Renal cortex interstitium (tissue), 11 donors: ENCODE results near the gene RAD51B. TPM values are rescaled to one million over a fixed set of nuclear protein-coding genes. Genes with fewer than 3 reads are reported as not detected.
"Not testable (repeated sequence)": the region's sequence is repeated elsewhere in the genome, so short reads cannot be mapped to it uniquely, and the experiment has no call there.

ENCODE experiments used
- DNase-seq, 11 donors: peaks; one replicate each; pipeline ENCODE4 v3.0.0-alpha.2; 2013; ENCODE audit warnings: low read depth in 9 of 11, low spot score in 4 of 11; ENCODE audit errors: extremely low read depth in 1 of 11
- polyA plus RNA-seq, 3 donors: library from polyadenylated mRNA; unstranded; fragments of 120-200 nt; gene quantifications; one replicate each; pipeline ENCODE4 v1.2.1, GENCODE V29; 2013; ENCODE audit not compliant: insufficient read length in 3 of 3

The RAD51B gene
- polyA plus RNA-seq, 3 donors: 12.5 to 13.0 (median 12.5) TPM

DNA sequence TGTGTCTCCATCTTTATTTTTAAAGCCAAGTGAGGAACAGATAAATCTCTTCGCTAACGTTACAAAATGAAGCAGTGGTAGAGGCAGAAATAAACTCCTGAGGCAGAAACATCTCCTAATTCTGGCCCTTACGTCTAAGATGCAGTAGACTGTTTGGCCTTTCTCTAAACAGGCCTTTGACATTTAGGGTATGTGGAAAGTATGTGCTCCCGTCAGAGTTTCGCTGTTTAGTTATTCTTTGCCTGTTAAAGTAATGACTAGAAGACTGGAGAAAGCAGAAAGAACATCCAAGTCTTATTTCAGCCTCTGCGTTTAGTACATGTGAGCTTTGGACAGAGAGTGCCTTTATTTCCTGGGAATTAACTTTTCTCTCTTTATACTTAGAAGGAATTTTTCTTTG, 216.6 kb downstream of the RAD51B start:
- no peak for DNase-seq

DNA sequence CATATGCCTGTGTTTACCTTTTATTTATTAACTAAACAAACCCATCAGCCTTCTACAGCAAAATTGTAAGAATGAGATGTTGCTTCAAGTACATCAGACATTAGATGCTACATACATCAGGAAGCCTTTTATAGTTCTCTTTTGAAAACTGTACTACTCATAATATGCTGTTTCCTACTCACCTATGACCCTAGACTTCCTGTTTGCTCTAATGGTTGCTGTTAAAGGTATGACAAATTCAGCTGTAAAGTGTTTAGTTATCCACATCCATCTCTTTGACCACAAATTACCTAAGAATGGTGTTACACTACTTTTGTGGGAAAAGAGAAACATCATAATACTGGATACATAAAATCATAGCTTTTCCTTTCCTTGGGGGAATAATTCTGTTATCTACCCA, 220.0 kb downstream of the RAD51B start:
- DNase-seq: no peak

DNA sequence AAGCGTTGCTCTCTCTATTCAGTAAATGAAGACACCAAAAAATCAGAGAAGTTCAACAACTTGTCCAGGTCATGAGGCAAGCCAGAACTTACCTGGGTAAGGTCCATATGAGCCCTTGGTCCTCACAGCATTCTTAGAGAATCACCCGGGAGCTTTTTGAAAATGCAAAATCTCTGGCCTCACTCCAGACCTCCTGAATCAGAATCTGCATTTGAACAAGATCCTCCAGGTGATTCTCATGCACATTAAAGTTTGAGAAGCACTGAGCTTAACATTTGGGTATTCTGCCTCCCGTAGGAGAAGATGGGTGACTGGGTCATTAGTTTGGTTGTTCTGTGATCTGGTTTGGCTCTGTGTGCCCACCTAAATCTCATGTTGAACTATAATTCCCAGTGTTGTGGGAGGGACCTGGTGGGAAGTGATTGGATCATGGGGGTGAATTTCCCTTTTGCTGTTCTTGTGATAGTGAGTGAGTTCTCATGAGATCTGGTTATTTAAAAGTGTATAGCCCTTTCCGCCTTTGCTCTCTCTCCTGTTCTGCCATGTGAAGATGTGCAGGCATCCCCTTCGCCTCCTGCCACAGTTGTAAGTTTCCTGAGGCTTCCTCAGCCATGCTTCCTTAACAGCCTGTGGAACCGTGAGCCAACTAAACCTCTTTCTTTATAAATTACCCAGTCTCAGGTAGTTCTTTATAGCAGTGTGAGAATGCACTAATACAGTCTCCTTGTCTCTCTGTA, 221.2 kb downstream of the RAD51B start:
- DNase-seq: no peak

DNA sequence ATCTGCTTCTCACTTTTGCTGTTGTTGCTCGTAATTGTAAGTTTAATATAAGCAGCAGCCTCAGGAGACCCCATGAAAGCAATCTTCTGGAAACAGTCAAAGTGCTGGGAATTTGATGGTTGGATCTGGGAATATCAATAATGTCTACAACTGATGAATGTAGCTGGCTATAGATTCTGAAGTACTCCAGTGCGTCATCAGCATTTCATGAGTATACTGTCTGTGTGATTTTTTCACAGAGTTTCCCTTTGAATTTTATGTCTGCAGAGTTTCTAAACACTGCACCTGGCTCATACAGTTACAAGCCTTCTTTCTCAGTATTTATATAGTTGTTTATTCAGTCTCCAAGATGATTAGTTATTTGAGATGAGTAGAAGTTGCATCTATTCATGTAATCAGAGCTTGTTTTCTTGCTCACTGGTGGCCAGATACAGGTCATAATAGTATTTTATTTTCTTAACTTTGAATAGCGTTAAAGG, 222.3 kb downstream of the RAD51B start:
- no peak for DNase-seq

DNA sequence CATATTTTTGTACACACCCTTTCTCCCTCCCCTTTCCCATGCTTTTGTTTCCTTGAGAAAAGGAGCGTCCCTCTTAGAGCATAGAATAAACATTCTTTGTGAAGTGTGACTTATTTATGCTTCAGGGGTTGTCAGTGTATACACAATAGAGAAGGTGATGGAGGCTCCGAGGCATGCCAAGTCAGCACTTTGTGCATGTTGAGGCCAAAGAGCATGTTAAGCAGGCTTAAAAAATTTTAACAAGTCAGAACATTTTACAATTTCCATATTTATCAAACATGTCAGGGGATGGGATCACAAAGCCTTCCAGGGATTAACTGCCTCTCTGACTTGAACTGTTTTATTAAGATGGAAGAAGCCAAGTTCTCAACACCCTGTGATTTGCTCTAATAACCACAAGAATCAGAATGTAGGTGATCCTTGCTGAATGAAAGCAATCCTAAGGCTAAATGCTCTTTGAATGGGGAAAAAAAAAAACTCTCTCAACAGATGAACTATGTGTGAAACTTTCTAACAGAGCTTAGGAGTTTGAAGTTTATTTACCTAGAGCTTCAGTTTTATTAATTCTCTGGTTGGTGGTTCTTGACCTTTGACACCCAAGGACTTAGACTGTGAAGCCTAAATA, 223.1 kb downstream of the RAD51B start:
- peak in 4 of 11 donors; percentile 28 to 58 (median 38) for DNase-seq

DNA sequence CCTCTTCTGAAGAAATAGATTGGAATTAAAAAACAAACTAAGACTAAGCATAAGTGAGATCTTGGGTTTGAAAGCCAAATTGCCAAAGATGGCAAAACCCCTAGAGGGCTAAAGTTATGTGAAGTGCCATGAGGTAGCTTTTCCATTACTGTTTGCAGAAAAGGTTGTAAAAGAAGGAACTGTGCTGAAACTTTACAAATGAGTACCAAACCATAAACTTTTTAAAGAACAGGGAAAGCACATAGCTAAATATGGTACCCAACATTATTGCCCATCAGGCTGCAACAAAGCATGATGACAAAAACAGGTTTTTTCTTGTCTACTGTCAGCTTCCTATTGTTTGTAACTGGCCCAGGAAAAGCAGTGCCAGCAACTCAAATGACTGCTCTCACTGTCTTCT, 224.2 kb downstream of the RAD51B start:
- DNase-seq: no peak

DNA sequence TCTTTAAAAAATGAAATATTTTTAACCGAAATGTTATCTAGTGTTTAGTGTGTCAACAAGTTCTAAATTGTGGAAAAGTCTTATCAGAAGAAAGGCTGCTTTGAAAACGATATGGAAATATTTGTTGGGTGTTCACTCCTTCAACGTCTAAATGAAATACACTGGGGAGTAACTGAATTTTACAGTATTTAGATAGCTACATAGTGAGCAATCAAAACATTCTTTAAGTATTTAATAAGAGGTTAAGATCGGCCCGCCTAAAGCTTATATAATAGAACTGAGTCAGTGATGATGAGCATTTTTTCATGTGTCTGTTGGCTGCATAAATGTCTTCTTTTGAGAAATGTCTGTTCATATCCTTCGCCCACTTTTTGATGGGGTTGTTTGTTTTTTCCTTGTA, 228.3 kb downstream of the RAD51B start:
- no peak for DNase-seq

DNA sequence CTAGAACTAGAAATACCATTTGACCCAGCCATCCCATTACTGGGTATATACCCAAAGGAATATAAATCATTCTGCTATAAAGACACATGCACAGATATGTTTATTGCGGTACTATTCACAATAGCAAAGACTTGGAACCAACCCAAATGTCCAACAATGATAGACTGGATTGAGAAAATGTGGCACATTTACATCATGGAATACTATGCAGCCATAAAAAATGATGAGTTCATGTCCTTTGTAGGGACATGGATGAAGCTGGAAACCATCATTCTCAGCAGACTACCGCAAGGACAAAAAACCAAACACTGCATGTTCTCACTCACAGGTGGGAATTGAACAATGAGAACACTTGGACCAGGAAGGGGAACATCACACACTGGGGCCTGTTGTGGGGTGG, 229.2 kb downstream of the RAD51B start:
- not testable (repeated sequence) for DNase-seq

DNA sequence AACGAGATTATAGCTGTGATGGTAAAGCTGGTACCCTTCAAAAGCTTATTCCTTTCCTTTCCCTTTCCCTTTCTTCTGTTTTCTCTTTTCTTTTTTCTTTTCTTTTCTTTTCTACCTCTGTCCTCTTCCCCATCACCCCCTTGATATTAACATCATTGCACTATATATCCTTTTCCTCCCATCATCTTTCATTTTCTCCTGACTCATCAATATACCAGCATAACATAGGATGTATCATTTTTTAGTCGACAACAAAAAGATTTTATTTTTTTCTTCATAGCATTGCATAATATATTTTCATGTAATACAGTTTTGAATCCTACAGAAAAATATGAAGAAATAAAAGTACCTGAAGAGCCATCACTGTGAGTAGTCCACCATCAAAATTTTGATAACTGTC, 230.6 kb downstream of the RAD51B start:
- DNase-seq: no peak

DNA sequence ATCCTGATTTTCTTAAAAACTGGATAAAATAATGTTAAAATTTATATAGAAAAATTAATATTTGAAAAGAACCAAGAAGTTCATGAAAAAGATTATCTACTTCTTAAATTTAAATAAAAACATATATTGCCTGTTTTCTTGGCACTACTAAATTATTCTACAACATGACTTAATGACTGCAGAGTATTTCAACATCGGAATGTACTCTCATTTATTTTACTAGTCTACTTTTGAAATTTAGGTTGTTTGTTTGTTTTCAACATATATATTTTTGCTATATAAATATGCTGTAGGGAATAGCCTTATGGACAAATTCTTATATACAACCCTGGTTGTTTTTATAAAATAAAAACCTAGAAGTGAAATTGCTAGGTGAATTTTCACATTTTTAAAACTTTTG, 231.6 kb downstream of the RAD51B start:
- no peak for DNase-seq

DNA sequence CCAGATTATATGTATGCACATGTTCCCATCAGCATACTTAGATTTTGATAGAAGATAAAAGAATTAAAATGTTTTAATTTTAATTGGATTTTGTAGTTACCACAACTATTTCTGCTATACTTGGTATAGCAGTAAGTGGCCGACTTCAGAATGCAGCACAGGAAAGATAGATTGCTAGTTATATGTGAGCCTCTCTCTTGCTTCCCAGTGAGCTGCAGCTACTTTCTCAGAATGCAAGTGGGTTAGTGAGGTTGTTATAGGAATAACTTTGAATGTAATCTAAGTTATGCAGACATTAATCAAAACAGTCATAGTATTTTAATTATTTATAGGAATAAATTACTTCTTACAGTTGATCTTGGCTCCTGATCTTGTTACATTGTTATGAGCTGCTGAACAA, 240.6 kb downstream of the RAD51B start:
- DNase-seq: no peak

DNA sequence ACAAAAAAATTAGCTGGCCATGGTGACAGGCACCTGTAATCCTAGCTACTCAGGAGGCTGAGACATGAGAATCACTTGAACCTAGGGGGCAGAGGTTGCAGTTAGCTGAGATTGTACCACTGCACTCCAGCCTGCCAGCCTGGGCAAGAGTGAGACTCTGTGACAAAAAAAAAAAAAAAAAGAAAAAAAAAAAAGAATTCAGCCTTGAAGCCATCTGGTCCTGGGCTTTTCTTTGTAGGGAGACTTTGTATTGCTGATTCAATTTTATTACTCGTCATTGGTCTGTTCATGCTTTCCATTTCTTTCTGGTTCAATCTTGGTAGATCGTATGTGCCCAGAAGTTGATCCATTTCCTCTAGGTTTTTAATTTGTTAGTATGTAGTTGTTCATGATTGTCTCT, 243.1 kb downstream of the RAD51B start:
- no peak for DNase-seq

DNA sequence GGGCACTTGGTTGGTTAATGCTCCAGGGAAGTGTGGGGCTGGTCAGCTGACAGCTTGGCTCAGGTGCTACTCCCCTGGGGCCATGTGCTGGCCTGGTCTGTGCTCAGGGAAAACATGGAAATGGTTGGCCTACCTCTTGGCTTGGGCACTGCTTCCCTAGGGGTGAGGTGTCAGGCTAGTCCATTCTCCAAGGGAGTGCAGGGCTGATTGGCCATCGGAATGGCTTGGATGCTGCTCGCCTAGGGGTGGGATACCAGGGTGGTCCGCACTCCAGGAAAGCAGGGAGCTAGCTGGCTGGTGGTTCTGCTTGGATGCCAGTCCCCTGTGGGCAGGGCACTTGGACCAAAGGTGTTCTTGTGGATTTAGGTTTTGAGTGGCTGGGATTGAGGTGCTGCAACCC, 245.7 kb downstream of the RAD51B start:
- no peak for DNase-seq

DNA sequence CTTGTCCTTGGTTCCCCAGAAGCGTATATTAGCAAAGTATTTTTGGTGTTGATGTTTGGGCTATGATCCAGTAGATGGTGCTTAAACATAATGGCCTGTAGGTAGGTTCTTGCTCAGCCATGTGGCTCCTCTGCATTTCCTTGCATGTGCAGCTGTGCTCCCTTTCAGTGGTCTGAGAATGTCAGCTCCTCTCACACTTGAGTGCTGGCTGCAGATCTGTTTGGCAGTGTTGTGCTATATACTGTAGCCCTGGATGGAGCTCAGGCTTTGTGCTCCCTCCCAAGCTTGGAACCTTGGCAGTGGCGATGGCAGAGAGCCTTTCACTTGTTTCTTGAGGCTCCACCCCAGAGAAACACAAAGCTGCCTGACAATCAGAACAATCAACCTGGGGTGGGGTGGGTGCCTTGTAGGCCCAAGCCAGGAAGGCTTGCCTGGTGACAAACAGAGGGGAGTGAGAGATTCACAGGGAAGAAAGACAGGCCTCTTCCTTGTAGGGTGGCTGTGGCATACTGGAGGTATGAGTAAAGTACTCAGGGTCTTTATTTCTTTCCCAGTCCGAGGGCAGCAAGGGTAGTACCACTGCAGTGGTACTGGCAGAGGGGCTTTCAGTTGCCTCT, 255.3 kb downstream of the RAD51B start:
- DNase-seq: no peak

DNA sequence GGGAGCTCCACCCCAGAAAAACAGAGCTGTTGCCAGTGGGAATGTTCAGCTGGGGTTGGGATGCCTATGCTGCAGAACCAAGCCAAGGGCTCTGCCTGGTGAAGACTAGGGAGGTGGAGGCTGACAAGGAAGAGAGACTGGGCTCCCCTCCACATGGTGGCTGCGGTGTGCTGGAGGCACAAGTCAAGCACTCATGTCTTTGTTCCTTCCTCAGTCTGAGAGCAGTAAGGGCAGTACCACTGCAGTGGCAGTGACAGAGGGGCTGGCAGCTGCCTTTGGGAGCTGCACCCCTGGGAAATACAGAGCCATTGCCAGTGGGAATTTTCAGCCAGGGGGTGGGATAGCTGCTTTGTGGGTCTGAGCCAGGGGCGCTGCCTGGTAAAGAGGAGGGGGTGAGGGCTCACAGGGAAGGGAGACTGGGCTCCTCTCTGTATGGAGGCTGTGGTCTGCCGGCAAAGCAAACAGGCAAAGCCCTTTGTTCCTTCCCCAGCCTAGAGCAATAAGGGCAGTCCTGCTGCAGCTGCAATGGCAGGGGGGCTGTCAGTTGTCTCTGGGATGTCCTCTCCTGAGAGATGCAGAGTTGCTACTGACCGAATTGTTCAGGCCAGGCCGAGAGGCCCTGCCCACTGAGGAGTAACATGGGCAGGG, 255.9 kb downstream of the RAD51B start:
- no peak for DNase-seq

DNA sequence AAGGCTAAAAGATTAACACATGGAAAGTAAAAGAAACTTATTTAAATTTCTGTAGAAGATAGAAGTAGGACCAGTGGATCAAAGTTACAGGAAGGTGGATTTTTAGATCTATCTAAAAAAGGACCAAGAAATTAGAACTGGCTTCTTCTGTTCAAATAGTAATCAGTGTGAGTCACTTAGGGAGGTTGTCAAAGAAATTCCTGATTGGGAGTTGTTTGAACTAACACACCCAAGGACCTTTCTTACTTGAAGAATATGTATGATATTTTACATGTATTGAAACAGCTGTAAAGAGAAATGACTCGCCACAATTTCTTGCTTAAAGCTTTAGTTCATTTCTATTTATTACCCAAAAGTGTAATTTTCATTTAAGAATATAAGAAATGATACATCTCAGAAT, 256.9 kb downstream of the RAD51B start:
- DNase-seq: no peak

DNA sequence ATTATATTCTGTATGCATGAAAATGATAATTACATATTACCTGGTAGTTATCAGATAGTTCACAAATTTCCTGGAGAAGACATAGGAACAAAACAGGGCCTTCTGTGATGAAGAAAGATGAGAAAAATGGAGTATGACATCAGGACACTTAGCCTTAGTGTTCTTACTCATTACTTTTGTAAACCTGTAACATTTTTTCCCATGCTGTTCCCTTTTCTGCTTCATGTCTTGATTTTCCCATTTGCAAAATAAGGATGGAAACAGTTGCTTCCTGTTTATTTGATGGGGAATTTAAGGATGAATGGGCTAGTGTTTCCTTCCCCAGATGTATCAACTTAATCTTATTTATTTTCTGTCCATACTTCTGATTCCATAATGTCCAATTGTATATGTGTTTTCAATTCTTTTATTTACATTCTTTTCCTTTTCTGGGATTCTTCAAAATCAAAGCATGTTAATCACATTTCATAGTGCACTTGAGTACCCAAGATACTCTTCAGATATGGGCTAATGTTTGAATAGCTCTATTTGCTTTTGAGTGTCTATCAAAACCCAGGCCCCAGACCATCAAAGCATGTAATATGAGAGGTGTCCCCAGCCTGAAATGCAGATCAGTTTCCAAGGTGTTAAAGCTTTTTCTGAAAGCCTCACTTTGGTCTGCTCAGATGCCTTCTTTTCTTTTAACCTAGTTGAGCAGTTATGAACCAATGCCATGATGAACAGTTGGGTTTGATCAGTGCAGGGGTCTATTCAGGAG, 260.5 kb downstream of the RAD51B start:
- no peak for DNase-seq

DNA sequence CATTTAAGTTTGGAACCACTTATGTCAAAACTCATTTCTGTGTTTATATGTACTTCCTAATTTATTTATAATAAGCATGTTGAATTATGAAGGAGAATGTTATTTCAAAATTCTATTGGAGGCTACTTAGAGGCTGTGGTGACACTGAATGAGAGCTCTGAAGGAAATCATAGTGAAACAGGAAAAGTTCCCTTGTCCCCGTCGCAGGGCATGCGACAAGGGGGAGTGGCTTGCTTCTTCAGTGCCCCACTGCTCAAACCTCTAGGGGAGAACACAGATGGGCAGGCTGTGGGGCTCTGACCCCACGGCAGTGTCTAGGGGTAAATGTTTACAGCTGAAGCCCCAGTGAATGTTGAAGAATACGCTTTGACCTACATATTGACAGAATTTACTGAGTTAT, 261.9 kb downstream of the RAD51B start:
- no peak for DNase-seq

DNA sequence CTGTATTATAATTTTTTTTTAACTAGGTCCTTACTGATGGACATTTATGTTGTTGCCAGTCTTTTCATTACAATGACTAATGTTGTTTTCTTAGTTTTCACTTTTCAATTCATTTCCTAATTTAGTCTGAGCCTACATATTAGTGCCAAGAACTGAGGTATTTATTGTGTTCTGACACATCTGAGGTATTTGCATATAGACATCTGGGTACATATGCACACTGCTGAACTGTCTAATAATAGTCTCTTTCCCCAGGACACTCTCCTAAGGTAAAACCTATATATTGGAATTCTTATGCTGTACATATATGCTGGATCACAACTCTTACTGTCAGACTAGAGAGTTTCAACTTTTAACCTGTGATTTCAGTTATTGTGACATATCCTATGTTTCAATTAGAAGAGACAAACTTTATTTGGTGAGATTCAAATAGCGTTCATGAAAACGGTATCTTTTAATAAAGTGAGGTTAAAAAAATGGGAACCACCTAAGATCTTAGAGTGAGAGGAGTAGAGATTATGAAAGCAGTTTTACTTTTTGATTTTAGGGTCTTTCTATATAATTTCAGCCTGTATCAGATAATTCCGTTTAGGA, 263.2 kb downstream of the RAD51B start:
- no peak for DNase-seq
